ENCODE results near the gene DENND4A.
"Not testable (repeated sequence)": the region's sequence is repeated elsewhere in the genome, so short reads cannot be mapped to it uniquely, and the experiment has no call there.

DENND4A gene

GRCh38 chr15:65818927-65819562 is 27.0 kb upstream of the DENND4A start:
- no peak for DNase-seq

GRCh38 chr15:65816441-65816840 is 24.3 kb upstream of the DENND4A start:
- DNase-seq = no peak

GRCh38 chr15:65816008-65816407 is 23.9 kb upstream of the DENND4A start:
- not testable (repeated sequence) for DNase-seq

GRCh38 chr15:65814271-65814670 is 22.2 kb upstream of the DENND4A start:
- DNase-seq = not testable (repeated sequence)

GRCh38 chr15:65812916-65813315 is 20.8 kb upstream of the DENND4A start:
- DNase-seq = no peak

GRCh38 chr15:65812467-65812866 is 20.4 kb upstream of the DENND4A start:
- no peak for DNase-seq

GRCh38 chr15:65811835-65812234 is 19.7 kb upstream of the DENND4A start:
- no peak for DNase-seq

- not testable (repeated sequence) for DNase-seq
Observed at GRCh38 chr15:65811011-65811733, 19.1 kb upstream of the DENND4A start.

GRCh38 chr15:65806397-65806796 is 14.3 kb upstream of the DENND4A start:
- no peak for DNase-seq

- DNase-seq = no peak
Observed at GRCh38 chr15:65805019-65805745, 13.1 kb upstream of the DENND4A start.

GRCh38 chr15:65804252-65804931 is 12.3 kb upstream of the DENND4A start:
- no peak for DNase-seq

GRCh38 chr15:65801229-65801805 is 9.2 kb upstream of the DENND4A start:
- no peak for DNase-seq

GRCh38 chr15:65796610-65797078 is 4.6 kb upstream of the DENND4A start:
- DNase-seq = no peak

GRCh38 chr15:65795663-65796216 is 3.6 kb upstream of the DENND4A start:
- DNase-seq = no peak

GRCh38 chr15:65793818-65794104 is 1.7 kb upstream of the DENND4A start:
- DNase-seq = no peak

- DNase-seq = no peak
Observed at GRCh38 chr15:65792988-65793817, 1.1 kb upstream of the DENND4A start.

GRCh38 chr15:65791335-65792137 is 557 bp downstream of the DENND4A start:
- peak; percentile 39 to 47 for DNase-seq

GRCh38 chr15:65790694-65791334 is 1.3 kb downstream of the DENND4A start:
- no peak for DNase-seq

GRCh38 chr15:65789759-65790425 is 2.2 kb downstream of the DENND4A start:
- no peak for DNase-seq

- DNase-seq = no peak
Observed at GRCh38 chr15:65789105-65789504, 3.0 kb downstream of the DENND4A start.

All from activated CD4-positive, alpha-beta T cell treated with anti-CD3 and anti-CD28 coated beads, Interleukin-2, amount 50 U/mL, for 4 hours (primary cell).